Activated naive CD4-positive, alpha-beta T cell (primary cell): ENCODE measurements around the gene C8A.

Experiments
- DNase-seq, 4 experiments: peaks; one replicate each; lab custom pipeline; 2025; lab: John Stamatoyannopoulos, UW

Gene C8A

DNA sequence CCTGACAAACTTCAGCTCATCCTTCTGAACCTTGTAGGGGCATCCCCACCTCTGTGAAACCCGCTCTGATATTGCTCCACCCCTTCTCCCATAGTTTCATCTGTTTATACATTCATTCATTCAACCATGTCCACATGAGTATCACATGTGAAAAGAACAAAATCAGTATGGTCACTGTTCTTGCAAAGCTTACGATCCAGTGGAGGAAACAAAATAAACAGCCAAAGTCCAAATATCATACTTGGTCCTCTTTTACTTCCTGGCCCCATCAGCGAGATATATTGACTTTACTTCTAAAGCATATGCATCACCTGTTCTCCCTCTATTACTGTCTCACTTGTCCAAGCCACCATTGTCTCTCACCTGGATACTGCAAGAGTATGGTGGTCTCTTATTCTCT, 35.6 kb downstream of the C8A start:
- DNase-seq = no peak

DNA sequence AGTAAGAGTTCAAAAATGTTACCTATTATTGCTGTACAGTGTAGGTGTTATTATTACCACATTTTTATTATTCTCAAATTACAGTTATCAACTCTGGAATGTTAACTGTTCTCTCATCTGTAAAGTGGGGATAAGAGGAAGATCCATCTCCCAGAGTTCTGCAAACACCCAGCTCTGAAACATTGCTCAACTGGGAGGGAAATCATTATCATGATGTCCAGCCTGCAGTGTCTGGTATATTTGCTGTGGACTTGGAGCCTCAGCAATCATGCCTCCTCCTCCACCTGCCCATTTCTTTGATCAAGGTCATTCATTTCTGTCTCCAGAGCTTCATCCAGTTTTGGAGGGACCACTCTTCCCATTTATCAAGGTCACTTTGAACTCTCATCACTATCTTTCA, 39.4 kb downstream of the C8A start:
- DNase-seq = no peak

DNA sequence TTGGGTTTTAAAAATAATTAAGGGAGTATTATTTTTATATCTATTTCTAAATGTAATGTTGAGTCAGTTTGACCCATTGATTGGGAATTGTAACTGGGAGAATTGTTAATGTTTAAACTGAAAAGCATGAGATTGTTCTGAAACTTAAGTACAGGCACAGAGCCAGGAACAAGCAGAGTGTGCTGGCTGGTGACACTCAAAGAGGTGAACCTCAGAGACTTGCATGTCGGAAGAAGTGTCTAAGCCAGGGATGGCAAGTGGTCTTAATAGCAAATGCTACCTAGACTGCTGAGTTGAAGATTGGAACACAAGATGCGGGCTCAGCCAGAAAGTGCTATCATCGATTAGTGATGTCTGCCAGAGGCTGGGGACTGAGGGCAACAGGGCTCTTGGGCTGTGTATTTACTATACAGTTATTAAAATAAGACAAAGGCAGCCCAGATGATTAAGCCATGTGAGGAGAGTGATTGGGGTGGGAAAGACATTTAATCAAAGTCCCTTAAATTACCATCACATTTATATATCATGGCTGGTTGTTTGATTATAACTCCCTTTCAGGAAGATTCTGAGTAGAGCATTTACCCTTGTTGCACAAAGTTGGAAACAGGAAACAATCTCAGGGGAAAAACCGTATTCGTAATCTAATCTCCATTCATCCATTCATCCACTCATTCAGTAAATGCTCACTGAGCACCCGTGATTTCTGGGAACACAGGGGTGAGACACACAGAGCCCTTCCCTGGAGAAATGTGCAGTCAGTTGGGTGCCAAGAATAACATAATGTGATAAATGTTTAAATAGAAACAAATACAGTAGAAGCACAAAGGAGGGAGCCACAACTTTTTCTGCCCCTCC, 42.8 kb downstream of the C8A start:
- no peak for DNase-seq

DNA sequence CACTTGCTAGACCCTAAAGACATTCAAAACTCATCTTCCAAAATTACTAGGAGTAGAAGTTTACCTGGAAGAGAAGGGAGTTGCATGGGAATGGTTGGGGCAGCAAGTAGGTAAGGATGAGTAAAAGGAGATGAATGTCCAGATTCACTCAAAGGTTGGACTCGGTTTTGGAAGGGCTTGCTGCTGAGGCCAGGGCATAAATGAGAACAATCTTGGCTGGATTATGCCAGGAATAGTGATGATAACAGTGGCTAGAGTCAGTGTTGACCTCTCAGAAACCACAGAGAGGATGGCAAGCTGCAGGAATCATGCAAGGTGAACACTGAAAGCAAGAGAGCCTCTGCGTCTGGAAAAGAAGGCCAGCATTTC, 43.4 kb downstream of the C8A start:
- no peak for DNase-seq

DNA sequence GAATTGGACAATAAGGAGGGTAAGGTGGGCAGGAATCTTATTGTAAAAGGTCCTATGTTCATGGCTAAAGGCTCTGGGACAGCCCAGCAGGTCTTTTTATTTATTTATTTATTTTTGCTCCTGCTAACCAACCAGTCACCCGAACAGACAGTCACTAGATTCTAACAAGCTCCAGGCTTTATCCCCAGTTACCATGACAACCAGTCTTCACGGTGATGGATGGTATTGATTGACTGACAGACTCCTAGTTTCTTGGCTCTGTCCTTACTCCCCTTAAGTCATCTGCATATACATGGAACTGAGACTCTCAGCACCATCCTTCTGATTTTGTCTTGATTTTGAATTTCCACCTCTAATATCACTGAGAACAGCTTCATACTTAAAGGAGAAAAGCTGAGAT, 44.3 kb downstream of the C8A start:
- no peak for DNase-seq

DNA sequence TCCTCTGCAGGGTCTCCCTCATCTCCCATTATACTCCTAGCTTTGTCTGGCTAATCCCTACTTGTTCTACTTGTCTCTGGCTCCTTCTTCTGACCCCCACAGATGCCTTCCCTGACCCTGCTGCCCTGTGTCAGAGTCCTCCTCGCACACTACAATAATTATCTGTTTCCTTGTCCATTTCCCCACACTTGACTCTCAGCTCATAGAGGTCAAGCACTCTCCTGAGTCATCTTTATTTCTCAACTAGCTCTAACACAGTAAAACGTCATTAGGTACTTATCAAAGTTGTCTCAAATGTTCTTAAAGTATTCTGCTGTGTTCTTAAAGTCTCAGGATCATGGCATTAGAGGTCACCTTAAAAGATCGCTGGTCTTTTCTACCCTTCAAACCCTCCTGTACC, 47.1 kb downstream of the C8A start:
- no peak for DNase-seq

DNA sequence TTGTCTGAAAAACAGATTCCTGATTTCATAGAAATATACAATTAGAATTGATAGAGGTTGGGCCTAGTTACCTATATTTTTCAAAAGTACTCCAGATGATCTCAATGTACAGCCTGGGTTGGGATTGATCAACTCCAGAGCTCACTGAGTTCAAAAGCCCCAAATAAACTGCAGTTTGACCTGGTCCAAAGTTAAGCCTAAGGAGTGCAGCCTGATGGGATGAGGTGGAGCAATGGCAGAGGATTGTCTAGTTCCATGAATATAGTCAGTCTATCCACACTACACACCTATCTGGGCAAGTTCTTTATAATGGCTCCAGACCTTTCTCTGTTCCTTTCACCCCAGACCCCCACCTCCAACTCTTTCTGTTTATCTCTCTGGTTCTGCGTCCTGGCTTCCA, 49.2 kb downstream of the C8A start:
- DNase-seq = no peak

DNA sequence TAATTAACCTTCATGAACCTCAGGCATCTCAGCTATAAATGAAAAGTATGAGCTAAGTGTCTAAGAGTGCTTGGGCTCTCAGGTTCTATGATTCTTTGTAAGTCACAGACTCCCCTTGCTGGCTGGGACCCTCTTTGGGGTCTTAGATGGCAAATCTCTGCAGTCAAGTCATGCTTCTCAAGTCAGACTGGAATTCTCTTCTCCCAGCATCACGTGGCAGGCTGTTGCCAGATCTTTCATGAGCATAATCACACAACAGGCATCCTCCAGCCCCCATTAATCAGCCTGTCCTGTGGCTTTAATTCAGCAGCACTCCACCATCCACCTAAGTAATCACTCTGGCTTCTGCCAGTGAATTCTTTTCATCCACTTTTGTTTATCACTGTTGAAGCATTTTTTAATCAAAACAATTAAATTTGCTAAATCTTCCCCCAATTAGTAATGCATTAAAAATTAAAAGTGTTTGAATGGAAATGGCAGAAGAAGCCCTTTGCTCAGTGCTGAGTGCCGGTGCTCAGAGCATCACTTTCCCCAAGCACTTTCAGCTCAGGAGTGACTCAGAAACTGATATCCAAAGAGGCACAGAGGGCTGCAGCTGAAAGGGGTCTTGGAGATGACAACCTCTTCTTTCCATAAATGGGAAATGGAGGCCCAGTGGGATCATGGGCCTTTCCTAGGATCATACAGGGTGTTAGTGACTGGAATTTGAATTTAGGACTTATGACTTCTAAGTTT, 50.2 kb downstream of the C8A start:
- DNase-seq = no peak

DNA sequence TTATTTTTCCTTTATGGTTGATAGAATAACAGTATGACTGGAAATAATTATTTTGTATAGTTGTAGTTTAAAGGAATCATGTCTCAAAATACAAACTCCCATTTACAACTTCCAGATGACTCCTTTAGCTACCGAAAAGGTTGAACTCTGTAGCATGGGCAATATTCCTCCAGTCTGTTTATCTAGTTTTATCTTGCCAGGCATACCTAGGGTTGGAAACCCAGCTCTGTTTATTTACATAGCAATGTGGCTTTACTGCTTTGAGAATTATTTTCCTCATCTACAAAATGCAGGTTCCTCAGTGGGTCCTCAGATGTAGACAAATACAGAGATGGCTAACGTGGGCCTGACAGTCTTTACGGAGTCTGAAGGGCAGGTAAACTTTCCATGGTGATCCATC, 51.1 kb downstream of the C8A start:
- DNase-seq = no peak

DNA sequence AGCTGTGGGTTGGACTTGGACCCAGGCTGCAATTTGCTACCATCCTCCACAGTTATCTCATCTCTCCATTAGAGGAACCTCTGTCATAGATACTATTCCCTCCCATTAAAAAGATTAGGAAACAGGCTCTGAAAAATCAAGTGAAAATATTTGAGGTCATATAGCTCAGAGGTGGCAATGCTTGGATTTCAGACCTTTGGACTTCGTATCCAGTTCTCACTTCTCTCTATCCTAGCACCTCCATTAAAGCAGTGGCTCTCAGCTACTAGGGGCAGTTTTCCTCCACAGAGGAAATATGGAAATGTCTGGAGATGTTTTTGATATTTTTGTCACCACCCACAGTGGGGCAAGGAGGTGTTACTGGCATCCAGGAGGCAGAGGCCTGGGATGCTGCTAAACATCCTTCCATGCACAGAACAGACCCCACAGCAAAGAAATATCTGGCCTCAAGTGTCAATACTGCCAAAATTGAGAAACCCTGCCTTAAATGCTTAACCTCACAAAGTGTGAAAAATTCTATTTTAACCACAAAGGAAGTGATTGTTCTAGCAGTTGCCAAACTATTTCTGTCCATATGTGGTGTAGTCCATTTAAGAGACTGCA, 54.1 kb downstream of the C8A start:
- DNase-seq = no peak

DNA sequence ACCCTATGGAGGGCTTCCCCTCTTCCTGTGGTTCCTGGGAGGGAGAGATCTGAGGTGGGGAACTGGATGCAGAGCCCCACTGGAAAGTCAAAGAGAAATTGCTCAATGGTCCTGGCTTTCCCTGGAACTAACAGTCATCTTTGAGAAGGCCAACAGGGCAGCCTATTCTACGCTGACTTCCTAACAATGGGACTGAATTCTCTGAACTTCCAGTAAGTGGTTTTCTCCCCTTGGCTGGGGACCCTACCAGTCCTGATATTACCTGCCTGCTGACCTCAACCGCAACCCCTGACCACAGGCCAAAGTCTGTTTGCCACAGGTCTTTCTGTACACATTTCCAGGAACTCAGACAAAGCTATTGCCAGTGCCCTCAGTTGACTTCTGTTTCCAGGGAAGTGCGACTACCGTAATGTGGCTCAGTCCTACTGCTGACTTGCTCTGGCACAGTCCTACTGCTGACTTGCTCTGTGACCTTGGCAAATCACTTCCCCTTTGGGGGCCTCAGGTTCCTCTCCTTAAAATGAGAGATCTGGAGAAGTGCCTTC, 55.9 kb downstream of the C8A start:
- DNase-seq = no peak

DNA sequence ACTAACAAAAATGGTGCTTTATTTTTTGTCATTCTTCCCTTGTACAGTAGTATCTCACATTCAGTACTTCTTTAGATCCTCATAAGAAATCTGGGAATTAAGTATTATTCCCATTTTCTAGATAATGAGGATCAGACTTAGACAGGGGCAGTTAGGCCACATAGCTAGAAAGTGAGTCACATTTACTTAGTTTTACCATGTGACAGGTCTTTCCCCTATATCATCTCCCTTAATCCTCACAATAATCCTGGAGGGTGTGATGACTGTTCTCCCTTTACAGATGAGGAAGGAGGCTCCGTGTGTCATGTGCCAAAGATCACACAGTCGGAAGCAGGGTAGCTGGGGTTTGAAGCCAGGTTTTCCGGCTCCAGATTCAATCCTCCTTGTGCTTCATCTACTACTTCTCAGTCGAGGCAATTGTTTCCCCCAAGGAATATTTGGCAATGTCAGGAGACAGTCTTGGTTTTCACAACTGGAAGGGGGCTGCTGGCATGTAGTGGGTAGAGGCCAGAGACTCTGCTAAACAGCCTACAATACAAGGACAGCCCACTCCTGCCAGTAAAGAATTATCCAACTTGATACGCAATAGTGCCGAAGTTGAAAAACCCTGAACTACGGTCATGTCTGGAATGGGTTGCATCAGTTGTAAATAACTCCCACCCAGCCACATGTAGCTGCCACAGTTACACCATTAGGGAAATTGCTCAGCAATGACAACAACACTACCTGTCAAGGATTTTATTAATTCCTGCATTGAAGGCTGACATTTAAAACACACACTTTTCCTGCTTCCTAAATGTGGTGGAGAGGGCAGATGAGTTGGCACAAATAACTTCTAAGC, 56.7 kb downstream of the C8A start:
- no peak for DNase-seq

DNA sequence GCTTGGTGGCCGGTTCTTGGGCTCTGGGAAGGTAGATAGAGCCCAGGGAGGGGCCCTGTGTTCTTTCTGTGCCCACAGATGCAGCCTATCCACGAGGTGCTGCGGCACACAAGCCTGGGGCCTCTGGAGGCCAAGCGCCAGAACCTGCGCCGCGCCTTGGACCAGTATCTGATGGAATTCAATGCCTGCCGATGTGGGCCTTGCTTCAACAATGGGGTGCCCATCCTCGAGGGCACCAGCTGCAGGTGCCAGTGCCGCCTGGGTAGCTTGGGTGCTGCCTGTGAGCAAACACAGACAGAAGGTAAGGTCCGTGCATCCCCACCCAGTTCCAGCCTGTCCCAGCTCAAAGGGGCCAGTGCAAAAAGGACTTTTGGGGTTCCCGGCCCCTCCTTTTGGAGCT, 57.7 kb downstream of the C8A start:
- DNase-seq = no peak

DNA sequence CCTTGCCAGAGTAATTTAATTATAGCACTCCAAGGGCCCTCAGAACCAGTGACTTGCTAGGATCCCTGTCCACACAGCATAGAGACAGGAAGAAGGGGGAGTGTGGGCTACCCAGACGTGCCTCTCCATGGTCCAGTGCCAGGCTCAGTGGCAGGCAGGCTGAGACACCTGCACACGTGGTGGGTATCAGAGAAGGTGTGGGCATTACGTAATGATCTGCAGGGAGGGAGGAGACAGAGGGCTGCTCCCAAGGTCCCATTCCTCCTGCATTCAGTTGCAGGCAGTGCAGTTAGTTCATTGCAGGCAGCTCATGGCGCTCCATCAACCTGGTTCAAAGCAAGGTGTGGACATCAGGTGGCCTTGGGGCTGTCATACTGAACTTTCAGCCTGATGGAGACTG, 61.4 kb downstream of the C8A start:
- DNase-seq = no peak

DNA sequence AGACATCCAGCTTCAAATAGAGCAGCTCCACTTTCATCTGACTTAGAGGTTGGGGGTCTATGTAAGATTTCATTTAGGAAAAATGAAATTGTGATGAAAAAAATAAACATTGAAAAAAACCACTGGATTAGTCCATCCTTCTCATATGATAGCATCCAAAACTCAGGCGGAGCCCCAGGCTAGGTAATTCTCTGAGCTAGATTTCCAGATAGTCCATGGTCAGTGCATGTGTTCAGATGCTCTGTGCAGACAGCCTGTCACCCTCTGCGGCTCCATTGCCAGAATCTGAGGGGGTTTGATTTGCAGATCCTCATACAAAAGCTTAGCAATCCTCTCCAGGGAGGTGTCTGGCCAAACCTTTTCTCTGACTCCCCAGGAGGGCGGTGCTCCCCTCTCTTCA, 62.0 kb downstream of the C8A start:
- no peak for DNase-seq

DNA sequence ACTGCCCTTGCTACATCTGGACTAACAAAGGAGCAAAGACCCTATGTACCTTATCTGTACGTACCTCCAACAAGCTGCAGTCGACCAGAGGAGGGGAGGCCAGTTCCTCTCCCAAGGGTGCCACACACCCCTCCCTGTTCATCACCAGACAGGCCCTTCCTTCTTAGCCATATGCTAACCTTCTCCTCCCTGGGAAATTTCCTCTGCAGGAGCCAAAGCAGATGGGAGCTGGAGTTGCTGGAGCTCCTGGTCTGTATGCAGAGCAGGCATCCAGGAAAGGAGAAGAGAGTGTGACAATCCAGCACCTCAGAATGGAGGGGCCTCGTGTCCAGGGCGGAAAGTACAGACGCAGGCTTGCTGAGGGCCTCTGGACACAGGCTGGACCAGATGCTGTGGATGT, 62.8 kb downstream of the C8A start:
- DNase-seq = no peak

DNA sequence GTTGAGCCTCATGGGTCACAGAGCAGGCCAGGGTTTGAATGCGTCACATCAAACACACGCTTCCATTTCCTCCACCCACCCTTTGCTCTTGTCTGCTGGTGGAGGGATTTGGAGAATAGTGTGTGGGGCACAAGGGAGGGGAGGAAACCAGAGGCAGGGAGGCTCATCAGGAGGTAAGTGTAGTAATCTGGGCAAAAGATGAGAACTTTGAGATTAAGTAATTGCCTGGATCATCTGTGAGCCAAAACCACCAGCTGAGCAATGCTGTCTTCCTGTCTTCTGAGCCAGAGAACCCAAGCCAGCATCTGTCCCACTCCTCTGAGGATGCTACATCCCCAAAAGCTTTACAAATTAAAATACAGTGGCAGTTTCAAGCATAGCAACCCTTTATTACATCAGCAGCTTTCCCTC, 66.0 kb downstream of the C8A start:
- DNase-seq = no peak

DNA sequence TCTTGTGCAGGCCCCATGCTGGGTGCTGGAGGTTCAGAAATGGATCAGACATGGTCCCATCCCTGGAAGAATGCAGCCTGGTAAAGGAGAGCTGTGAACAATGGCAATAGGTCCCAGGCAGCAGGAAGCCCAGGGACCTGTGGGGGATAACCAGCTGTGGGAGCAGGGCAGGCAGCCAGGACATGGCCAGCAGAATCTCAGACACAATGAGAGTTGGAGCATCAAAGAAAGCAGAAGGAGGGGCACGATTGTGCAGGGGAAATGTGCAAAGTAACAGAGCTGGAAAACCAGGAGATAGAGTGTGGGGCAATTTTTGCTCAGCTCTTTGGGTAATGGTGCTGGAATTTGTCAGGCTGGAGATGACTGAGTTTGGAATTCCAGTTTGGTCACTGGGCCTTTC, 66.9 kb downstream of the C8A start:
- no peak for DNase-seq

DNA sequence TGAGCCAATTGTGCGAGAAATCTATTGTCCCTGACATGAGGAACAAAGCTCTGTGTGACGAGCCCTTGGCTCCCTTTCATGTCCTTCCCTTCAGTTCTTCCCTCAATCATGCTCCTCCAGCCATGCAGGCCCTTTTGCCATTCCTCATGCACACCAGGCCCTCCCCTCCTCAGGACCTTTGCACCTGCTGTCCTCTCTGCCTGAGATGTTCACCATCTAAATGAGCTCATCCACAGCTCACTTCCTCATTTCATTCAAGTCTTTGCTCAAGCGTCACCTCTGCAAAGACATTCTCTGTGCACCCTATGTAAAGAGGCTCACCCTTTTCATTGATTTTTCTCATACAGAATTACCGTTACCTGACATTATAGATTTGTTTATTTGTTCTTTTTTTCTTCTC, 67.5 kb downstream of the C8A start:
- no peak for DNase-seq

DNA sequence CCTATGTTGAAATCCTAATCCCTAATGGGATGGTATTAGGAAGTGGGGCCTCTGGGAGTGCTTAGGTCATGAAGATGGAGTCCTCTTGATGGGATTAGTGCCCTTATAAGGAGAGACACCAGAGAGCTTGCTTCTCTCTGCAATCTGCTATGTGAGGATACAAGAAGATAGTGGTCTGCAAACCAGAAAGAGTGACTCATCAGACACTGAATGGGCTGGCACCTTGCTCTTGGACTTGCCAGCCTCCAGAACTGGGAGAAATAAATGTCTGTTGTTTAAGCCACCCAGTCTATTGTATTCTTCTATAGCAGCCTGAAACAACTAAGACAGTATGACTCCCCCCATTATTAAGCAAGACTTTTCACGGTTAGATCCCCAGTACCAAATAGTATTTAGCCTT, 67.9 kb downstream of the C8A start:
- DNase-seq = no peak

DNA sequence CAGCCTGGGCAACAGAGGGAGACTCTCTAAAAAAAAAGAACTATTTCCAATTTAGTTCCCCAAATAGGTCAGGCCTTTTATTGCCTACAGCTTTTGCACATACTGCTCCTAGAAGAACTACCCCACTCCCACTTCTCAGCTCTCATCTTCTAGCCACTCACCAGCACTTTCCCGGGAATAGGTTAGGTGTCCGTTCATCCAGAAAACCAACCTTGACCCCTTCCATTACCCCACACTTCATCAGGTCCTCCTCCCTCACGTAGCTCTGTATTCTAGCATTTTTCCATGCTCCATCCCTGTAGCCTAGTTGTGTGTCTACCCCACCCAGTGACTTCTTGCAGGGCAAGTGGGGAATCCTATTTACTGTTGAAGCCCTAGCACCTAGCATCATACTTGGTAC, 68.6 kb downstream of the C8A start:
- no peak for DNase-seq

DNA sequence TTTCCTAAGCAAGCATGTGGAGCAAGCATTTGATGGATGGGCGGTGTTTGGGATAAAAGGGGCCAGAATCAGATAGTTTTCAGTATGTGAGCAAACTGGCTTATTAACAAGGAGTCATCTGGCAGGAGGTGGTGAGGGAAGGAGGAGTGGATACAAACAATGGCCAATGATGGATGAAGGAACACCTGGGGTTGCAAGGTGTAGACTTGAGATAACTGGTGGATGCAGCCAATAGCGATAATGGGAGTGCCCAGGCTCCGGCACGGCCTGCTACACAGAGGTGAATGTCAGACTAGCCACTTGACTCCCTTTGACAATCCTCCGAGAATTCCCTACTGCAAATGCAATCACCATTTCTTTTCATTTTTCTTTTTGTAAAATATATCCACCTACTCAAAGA, 69.5 kb downstream of the C8A start:
- DNase-seq = no peak
